ENCODE measurements around the gene THSD7B.
"Not testable (repeated sequence)": the region's sequence is repeated elsewhere in the genome, so short reads cannot be mapped to it uniquely, and the experiment has no call there.

THSD7B gene

DNA sequence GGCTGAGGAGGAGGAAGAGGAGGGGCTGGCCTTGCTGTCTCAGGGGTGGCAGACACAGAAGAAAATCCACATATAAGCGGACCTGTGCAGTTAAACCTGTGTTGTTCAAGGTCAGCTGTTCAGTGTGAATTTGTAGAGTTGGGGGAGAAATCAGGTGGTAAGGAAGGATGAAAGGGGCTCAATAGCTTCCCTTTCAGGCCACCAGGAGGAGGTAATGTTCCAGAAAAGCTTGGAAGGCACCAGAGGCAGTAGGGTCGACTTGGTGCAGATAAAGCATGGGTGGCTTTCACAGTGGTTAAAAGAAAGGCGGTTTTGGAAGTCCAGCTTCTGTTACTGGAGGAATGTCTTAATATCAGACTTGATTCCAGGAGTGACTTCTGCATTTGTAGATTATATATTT, 167.4 kb downstream of the THSD7B start:
- no peak for DNase-seq
- Mint-ChIP-seq H3K36me3 (no peaks in the 10 kb centered on the region), H3K9me3 (no peaks in the 10 kb centered on the region), H3K27me3 (no peaks in the 10 kb centered on the region), H3K4me3 (no peak overlapping the region), H3K27ac (no peak overlapping the region), H3K4me1 (no peaks in the 10 kb centered on the region)
- CTCF ChIA-PET = interaction anchor here (1.4 kb wide), 1 partner anchor 906 kb away, joined by 4 read pairs; no protein-coding TSS in a partner anchor

- H3K27ac Mint-ChIP-seq = no peak overlapping the region
- no peaks in the 10 kb centered on the region for H3K4me1 Mint-ChIP-seq
- DNase-seq = no peak
- H3K27me3 Mint-ChIP-seq = no peaks in the 10 kb centered on the region
- CTCF ChIA-PET = no interaction called here
- no peaks in the 10 kb centered on the region for H3K9me3 Mint-ChIP-seq
- no peaks in the 10 kb centered on the region for H3K36me3 Mint-ChIP-seq
- no peak overlapping the region for H3K4me3 Mint-ChIP-seq
These were observed 169.8 kb downstream of the THSD7B start for GRCh38 chr2:136935119-136935518.

DNA sequence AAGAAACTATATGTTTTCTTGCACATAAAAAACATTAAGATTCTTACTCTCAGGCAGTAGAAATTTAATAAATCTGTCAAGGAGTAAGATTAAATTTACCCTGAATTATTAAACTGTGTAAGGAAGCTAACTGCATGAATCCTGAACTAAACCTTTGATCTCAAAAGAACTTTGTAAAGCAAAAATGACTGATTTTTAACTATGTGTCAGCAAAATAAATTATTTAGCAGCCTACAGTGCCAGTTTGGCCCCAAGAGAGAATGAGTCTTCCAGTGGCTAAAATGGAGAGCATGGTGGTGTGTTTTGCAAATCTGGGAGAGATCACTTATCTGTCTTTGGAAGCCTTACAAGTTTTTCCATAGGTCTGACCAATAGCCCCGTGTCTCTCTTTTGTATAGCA, 190.7 kb downstream of the THSD7B start:
- no peak for DNase-seq
- H3K9me3 Mint-ChIP-seq = no peaks in the 10 kb centered on the region
- CTCF ChIA-PET = no interaction called here
- no peaks in the 10 kb centered on the region for H3K27me3 Mint-ChIP-seq
- no peak overlapping the region for H3K4me3 Mint-ChIP-seq
- H3K27ac Mint-ChIP-seq = no peak overlapping the region
- H3K4me1 Mint-ChIP-seq = no peaks in the 10 kb centered on the region
- no peaks in the 10 kb centered on the region for H3K36me3 Mint-ChIP-seq

DNA sequence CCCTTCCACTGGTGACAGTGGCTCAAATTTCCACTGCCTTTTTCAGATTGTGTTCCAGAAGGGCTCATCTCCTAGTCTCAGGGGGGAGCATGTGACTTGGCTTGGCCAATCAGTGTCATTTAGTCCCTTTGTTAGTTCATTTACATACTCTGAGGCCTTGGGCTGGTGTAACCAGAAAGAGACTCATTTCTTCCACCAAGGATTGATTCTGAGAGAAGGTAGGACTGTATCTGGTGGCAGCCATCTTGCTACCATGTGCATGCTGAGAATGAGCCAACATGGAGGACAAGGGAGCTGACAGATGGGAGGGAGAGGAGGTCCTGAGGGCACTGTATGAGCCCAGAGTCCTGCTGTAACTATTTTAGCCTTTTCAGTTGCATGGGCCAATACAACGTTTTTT, 191.7 kb downstream of the THSD7B start:
- no peak overlapping the region for H3K4me3 Mint-ChIP-seq
- no peaks in the 10 kb centered on the region for H3K36me3 Mint-ChIP-seq
- CTCF ChIA-PET = no interaction called here
- H3K27me3 Mint-ChIP-seq = no peaks in the 10 kb centered on the region
- H3K4me1 Mint-ChIP-seq = no peaks in the 10 kb centered on the region
- no peak for DNase-seq
- no peaks in the 10 kb centered on the region for H3K9me3 Mint-ChIP-seq
- H3K27ac Mint-ChIP-seq = no peak overlapping the region

GRCh38 chr2:136962105-136962725, 196.9 kb downstream of the THSD7B start:
- H3K4me3 Mint-ChIP-seq = no peak overlapping the region
- no peak for DNase-seq
- no peak overlapping the region for H3K27ac Mint-ChIP-seq
- CTCF ChIA-PET = no interaction called here
- H3K27me3 Mint-ChIP-seq = no peaks in the 10 kb centered on the region
- H3K36me3 Mint-ChIP-seq = no peaks in the 10 kb centered on the region
- H3K4me1 Mint-ChIP-seq = no peaks in the 10 kb centered on the region
- no peaks in the 10 kb centered on the region for H3K9me3 Mint-ChIP-seq

- Mint-ChIP-seq H3K36me3 (no peaks in the 10 kb centered on the region), H3K27ac (no peak overlapping the region), H3K27me3 (no peaks in the 10 kb centered on the region), H3K4me1 (no peaks in the 10 kb centered on the region), H3K4me3 (no peak overlapping the region), H3K9me3 (no peaks in the 10 kb centered on the region)
- CTCF ChIA-PET = no interaction called here
- DNase-seq = no peak
These were observed 201.1 kb downstream of the THSD7B start for GRCh38 chr2:136966485-136966884.

GRCh38 chr2:136980303-136980702, 215.0 kb downstream of the THSD7B start:
- Mint-ChIP-seq H3K27ac (no peak overlapping the region), H3K36me3 (no peaks in the 10 kb centered on the region), H3K27me3 (no peaks in the 10 kb centered on the region), H3K4me3 (no peak overlapping the region), H3K9me3 (no peaks in the 10 kb centered on the region), H3K4me1 (no peaks in the 10 kb centered on the region)
- CTCF ChIA-PET = no interaction called here
- no peak for DNase-seq

DNA sequence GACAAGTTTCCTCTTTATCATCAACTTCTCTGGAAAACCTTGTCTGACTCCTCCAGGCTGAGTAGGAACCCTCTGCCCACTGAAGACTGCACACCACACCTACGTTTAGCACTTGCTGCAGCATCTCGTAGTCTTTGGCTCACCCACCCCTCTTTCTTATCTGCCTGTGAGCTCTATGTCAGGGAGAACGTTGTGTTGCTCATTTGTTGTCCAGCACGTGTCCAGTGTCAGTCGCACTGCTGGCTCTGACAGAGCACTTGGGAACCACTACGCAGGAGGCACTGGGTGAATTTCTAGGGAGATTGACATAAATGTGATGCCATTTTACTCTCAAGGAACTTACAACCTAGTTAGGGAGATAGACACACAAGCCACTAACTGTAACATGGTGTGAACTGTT, 216.3 kb downstream of the THSD7B start:
- CTCF ChIA-PET, H3K27ac Mint-ChIP-seq, H3K4me3 Mint-ChIP-seq, DNase-seq, H3K27me3 Mint-ChIP-seq, H3K36me3 Mint-ChIP-seq, H3K4me1 Mint-ChIP-seq, H3K9me3 Mint-ChIP-seq: not testable (repeated sequence)

DNA sequence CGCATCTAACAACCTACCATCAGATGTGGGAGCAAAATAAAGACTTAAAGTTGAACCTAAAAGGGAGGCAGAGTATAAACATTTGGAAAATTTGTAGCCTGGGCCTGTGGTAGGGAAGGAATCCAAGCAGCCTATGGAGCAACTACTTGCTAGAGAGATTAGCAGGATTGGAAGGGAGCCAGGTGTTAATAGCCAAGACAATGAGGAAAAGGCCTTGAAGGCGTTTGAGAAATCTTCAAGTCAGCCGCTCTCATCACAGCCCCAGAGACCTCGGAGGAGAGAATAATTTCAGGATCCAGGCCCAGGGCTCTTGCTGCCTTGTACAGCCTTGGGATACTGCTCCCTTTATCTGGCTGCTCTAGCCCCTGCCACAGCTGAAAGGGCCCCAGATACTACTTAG, 219.7 kb downstream of the THSD7B start:
- no peaks in the 10 kb centered on the region for H3K27me3 Mint-ChIP-seq
- H3K4me1 Mint-ChIP-seq = no peaks in the 10 kb centered on the region
- H3K36me3 Mint-ChIP-seq = no peaks in the 10 kb centered on the region
- no peak overlapping the region for H3K4me3 Mint-ChIP-seq
- CTCF ChIA-PET = no interaction called here
- H3K27ac Mint-ChIP-seq = no peak overlapping the region
- H3K9me3 Mint-ChIP-seq = no peaks in the 10 kb centered on the region
- no peak for DNase-seq

DNA sequence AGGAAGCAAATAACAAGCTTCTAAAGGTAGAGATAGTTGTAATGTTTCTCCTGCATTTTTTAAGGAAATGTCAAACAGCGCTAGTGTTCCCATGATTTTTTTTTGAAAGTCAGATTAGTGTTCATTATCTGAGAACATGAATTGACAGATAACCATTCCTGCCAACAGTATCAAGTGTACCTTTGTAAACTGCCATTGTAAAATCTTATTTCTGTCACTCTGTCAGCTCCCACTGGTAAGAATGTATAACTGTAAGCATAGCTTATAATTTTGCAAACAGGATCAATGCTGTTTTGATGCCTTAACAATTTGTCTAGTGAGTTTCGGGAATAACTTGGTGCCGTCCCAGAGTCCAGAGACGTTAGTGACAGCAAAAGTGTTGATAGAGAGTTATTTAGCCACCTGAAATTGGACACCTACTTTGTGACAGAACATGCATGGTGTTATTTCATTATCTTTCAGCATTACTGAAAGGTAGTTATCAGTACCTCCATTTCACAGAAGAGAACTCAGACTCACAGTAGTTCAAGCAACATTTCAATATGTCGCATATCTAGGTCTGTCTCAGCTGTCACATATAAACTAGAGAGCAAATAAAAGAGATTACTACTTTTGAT, 221.4 kb downstream of the THSD7B start:
- DNase-seq = no peak
- Mint-ChIP-seq H3K36me3 (no peaks in the 10 kb centered on the region), H3K4me3 (no peak overlapping the region), H3K9me3 (no peaks in the 10 kb centered on the region), H3K27me3 (no peaks in the 10 kb centered on the region), H3K27ac (no peak overlapping the region), H3K4me1 (no peaks in the 10 kb centered on the region)
- CTCF ChIA-PET = no interaction called here

DNA sequence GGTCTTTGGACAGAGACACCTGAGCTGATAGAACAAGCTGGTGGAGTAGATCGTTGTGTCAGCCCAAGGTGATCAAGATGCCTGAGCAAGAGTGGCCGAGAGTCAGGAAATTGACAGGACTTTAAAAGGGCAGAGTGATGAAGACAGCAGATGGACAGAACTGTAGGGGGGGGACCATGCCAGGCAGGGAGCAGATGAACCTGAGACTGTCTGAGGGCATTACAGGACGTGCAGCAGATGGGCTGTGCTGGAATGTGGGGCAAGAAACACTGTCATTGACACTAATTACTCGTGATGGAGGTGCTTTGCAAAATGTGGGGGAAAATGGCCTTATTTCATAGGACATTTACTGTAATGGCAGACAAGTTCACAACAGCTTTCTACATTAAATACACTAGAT, 225.0 kb downstream of the THSD7B start:
- Mint-ChIP-seq H3K27me3 (no peaks in the 10 kb centered on the region), H3K27ac (no peak overlapping the region), H3K36me3 (no peaks in the 10 kb centered on the region), H3K4me3 (no peak overlapping the region), H3K4me1 (no peaks in the 10 kb centered on the region), H3K9me3 (no peaks in the 10 kb centered on the region)
- no peak for DNase-seq
- CTCF ChIA-PET = no interaction called here

- no peak overlapping the region for H3K4me3 Mint-ChIP-seq
- DNase-seq = no peak
- no peaks in the 10 kb centered on the region for H3K36me3 Mint-ChIP-seq
- H3K27me3 Mint-ChIP-seq = no peaks in the 10 kb centered on the region
- H3K27ac Mint-ChIP-seq = no peak overlapping the region
- H3K4me1 Mint-ChIP-seq = no peaks in the 10 kb centered on the region
- CTCF ChIA-PET = no interaction called here
- H3K9me3 Mint-ChIP-seq = no peaks in the 10 kb centered on the region
These were observed 229.4 kb downstream of the THSD7B start for GRCh38 chr2:136994793-136995192.

- Mint-ChIP-seq H3K4me1 (no peaks in the 10 kb centered on the region), H3K27ac (no peak overlapping the region), H3K9me3 (no peaks in the 10 kb centered on the region), H3K36me3 (no peaks in the 10 kb centered on the region), H3K4me3 (no peak overlapping the region), H3K27me3 (no peaks in the 10 kb centered on the region)
- CTCF ChIA-PET = no interaction called here
- DNase-seq = no peak
These were observed 232.2 kb downstream of the THSD7B start for GRCh38 chr2:136997557-136997956.

DNA sequence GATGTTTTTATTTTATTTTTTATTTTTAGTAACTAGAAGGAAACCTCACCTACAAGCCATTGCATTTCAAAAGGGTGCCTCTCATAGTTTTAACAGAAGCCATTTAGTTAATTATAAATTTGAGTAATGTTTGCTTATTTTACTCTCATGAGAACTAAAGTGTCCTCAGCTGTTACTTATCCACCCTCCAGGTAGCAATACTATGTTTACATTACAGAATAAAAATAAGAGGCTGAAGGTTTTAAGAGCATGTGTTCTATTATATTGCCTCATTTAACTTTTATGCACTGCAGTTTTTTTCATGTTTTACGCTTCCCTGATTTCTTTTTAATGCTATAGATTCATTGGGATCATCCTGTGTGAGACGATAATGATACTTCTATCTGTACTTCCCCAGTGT, 235.5 kb downstream of the THSD7B start:
- Mint-ChIP-seq H3K36me3 (no peaks in the 10 kb centered on the region), H3K9me3 (no peaks in the 10 kb centered on the region), H3K4me1 (no peaks in the 10 kb centered on the region), H3K4me3 (no peak overlapping the region), H3K27ac (no peak overlapping the region), H3K27me3 (no peaks in the 10 kb centered on the region)
- no peak for DNase-seq
- CTCF ChIA-PET = interaction anchor here (0.7 kb wide), 1 partner anchor 838 kb away, joined by 3 read pairs; no protein-coding TSS in a partner anchor

GRCh38 chr2:137002896-137003295, 237.6 kb downstream of the THSD7B start:
- Mint-ChIP-seq H3K9me3 (no peaks in the 10 kb centered on the region), H3K27me3 (no peaks in the 10 kb centered on the region), H3K4me1 (no peaks in the 10 kb centered on the region), H3K27ac (no peak overlapping the region), H3K36me3 (no peaks in the 10 kb centered on the region), H3K4me3 (no peak overlapping the region)
- CTCF ChIA-PET = no interaction called here
- DNase-seq = no peak

GRCh38 chr2:137005210-137005609, 239.9 kb downstream of the THSD7B start:
- Mint-ChIP-seq H3K27me3 (no peaks in the 10 kb centered on the region), H3K9me3 (no peaks in the 10 kb centered on the region), H3K4me1 (no peaks in the 10 kb centered on the region), H3K36me3 (no peaks in the 10 kb centered on the region), H3K4me3 (no peak overlapping the region), H3K27ac (no peak overlapping the region)
- no peak for DNase-seq
- CTCF ChIA-PET = no interaction called here

Data from activated naive CD4-positive, alpha-beta T cell treated with anti-CD3 and anti-CD28 coated beads, Interleukin-2, amount 10 ng/mL, durations not matched to agents 7 days and 5 days (primary cell).